Esophagus (tissue), 2 donors: ENCODE data around the gene ARFGAP3. TPM values are rescaled to one million over a fixed set of nuclear protein-coding genes. Genes with fewer than 3 reads are reported as not detected.

Source experiments
- H3K27ac ChIP-seq, 2 donors: one replicate each; pipeline ENCODE4 v1.5.1; 2013; ENCODE audit warnings: low read depth in 2 of 2, mild to moderate bottlenecking in 2 of 2, inconsistent platforms in 1 of 2, low read length in 1 of 2, moderate library complexity in 1 of 2
- H3K27me3 ChIP-seq, 2 donors: one replicate each; pipeline ENCODE4 v1.6.1; 2013; ENCODE audit warnings: low read length in 2 of 2, control low read depth in 1 of 2, mild to moderate bottlenecking in 1 of 2; ENCODE audit not compliant: insufficient read depth in 2 of 2, control insufficient read depth in 1 of 2
- H3K36me3 ChIP-seq, 2 donors: one replicate each; pipeline ENCODE4 v1.6.1; 2013; ENCODE audit warnings: low read length in 1 of 2; ENCODE audit not compliant: control insufficient read depth in 2 of 2, insufficient read depth in 2 of 2
- H3K4me1 ChIP-seq, 2 donors: one replicate each; pipeline ENCODE4 v1.6.1; 2013; ENCODE audit warnings: low read length in 1 of 2; ENCODE audit not compliant: control insufficient read depth in 2 of 2, insufficient read depth in 2 of 2
- H3K4me3 ChIP-seq, 2 donors: one replicate each; pipeline ENCODE4 v1.5.1; 2013; ENCODE audit warnings: low read length in 2 of 2, mild to moderate bottlenecking in 2 of 2, low read depth in 1 of 2, moderate library complexity in 1 of 2
- H3K9me3 ChIP-seq, 2 donors: one replicate each; pipeline ENCODE4 v1.6.1; 2013; ENCODE audit warnings: mild to moderate bottlenecking in 2 of 2, low read depth in 1 of 2, low read length in 1 of 2, moderate library complexity in 1 of 2; ENCODE audit not compliant: control insufficient read depth in 2 of 2, insufficient read depth in 1 of 2
- WGBS, 2 donors: extraction: QIAGEN DNeasy Blood & Tissue Kit; methylation state at CpG; one replicate each; pipeline ENCODE4 v1.1.7; 2013; 5-methylcytosine and 5-hydroxymethylcytosine counted together
- polyA plus RNA-seq, 2 donors: library from polyadenylated mRNA; stranded (reverse); fragments of 200-250 nt; gene quantifications; one replicate each; pipeline ENCODE4 v1.2.3, GENCODE V29; 2013
- donor health status: healthy with polysubstance abuse.
- donor health status: Bipolar disorder and iron deficiency.

The ARFGAP3 gene
- polyA plus RNA-seq, 2 donors: 12.4 to 13.5 TPM

DNA sequence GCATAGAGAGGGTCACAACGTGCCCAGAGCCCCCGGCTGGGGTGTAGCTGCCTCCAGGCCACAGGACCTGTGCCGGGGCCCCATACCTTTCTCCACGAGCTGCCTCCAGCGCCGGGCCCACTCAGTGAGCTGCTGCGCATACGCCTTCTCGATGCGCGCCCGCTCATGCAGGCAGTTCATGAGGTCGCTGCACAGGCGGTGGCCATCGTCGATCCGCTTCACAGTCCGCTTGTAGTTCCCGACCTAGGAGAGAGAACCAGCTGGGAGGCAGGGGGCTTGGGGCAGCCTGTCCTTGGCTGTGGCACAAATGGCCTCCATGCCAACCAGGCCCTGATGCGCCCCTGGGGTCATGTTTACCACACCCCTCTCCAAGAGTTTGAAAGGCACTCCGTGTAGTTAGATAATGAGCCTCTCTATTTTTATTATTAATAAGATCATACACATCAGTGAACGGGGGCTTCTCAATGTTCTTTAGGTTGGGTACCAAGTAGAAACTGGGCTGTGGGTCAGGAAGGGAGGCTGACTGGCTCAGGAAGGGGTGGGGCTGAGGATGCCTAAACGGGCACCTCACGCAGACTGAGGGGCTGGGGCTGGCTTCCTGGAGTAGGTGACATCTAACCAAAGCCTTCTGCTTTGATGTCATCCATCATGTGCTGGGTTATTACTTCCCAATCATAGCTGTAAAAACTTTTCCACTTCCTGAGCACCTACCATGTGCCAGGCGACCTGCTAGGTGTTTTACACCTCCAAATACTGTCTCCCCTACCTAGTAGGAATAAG, 36.5 kb upstream of the ARFGAP3 start:
- Histone ChIP-seq H3K36me3 (peaks cover 0 to 24% of the 10 kb centered on the region in 2 donors), H3K9me3 (no peaks in the 10 kb centered on the region), H3K4me3 (no peak overlapping the region), H3K27ac (no peak overlapping the region), H3K4me1 (peaks cover 0 to 3% of the 10 kb centered on the region in 2 donors), H3K27me3 (no peaks in the 10 kb centered on the region)
- WGBS, 2 donors: 88 to 89% methylated on average over 25 of the region's 25 CpGs

DNA sequence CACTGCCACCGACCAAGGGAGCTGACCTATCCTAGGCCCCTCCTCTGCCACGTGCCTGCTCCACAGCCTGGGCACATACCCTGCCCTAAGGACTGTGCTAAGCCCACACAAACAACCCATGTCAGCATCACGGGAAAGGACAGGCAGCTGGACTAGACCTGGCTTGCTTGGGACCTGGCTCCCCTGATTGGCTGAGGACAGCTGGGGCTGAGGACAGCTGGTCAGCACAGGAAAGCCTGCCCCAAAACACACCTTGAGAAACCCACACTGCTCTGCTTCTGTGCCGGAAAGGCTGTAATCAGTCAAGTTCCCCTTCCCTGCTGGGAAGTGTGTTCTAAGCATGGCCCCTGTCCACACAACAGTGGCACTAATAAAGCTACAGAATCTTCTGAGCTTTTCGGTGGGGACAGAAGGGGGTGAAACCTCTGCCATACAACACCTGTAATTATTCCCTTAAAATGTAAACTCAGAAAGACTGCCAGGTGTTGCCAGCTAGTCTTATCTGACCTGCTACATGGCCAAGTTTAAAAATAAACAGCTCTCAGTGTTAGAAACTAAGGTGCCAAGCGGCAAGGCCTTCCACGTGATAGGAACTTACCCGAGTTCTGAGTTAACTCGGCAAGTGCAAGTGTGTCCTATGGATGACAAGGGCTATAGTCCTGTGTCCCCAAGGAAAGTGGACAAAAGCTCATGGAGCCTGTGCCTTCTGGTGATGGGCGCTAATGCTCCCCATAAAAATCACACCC, 35.7 kb upstream of the ARFGAP3 start:
- Histone ChIP-seq H3K4me1 (peaks cover 5 to 6% of the 10 kb centered on the region in 2 donors), H3K36me3 (peaks cover 0 to 28% of the 10 kb centered on the region in 2 donors), H3K9me3 (no peaks in the 10 kb centered on the region), H3K27me3 (no peaks in the 10 kb centered on the region), H3K4me3 (no peak overlapping the region), H3K27ac (no peak overlapping the region)
- 44 to 78% methylated on average over 10 of the region's 10 CpGs for WGBS, 2 donors

DNA sequence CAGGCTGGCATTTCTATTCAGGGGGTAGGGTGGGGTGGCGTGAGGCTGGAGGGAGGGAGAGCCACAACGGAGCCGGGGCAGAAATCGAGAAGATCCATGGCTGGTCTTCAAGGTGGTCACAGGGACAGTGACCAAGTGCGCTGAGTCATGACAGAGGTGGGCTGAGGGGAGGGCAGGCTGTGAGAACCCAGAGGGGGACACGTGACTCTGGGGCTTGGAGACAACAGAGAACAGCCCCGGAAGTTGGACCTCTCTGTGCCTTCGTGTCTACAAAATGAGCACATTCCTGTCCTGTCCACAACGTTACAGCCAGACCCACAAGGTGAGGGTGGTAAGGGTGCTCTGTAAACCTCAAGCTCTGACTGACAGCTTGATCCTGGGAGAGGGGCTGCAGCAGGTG, 35.1 kb upstream of the ARFGAP3 start:
- H3K27ac ChIP-seq: no peak overlapping the region
- H3K36me3 ChIP-seq: peaks cover 0 to 28% of the 10 kb centered on the region in 2 donors
- H3K4me1 ChIP-seq: peaks cover 5 to 6% of the 10 kb centered on the region in 2 donors
- H3K4me3 ChIP-seq: no peak overlapping the region
- WGBS, 2 donors: 85 to 88% methylated on average over 9 of the region's 9 CpGs
- no peaks in the 10 kb centered on the region for H3K9me3 ChIP-seq
- no peaks in the 10 kb centered on the region for H3K27me3 ChIP-seq

DNA sequence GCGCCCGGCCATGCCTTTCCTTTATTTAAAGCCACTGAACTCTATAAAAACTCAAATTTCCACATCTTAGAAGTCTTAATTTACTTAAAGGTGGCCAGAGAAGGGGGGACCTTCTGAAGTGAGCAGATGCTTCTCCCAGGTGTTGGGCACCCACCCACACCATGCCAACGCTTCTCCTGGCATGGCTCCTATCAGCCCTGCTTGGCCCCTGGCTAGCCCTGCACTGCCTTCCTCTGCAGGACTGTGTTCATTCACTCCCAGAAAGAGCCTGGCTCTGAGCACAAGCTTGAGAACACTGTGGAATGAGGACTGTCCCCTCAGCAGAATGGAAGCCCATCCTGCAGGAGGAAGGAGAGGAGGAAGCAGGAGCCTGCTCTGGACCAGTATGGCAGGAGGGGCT, 34.6 kb upstream of the ARFGAP3 start:
- Histone ChIP-seq H3K27me3 (no peaks in the 10 kb centered on the region), H3K36me3 (peaks cover 0 to 28% of the 10 kb centered on the region in 2 donors), H3K4me1 (peaks cover 5 to 6% of the 10 kb centered on the region in 2 donors), H3K4me3 (no peak overlapping the region), H3K9me3 (no peaks in the 10 kb centered on the region), H3K27ac (no peak overlapping the region)
- 85 to 96% methylated on average over 3 of the region's 3 CpGs for WGBS, 2 donors

DNA sequence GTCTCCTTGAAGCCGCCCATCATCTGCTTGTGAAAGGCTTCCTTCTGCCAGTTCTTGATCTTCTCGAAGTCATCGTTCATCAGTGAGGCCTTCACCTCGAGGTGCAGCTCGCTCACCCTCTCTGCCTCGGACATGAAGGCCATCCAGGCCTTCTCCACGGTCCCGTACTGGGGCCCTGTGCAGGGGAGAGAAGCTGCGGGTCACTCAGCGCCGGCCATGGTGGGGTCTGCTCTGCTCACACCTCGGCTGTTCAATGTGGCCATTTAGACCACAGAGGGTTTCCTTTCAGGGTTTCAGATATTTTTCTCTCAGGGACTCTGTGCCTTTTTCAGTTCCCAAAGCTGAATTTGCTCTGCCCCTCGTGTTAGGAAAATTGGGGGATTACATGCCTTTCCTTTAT, 33.9 kb upstream of the ARFGAP3 start:
- Histone ChIP-seq H3K27me3 (no peaks in the 10 kb centered on the region), H3K9me3 (no peaks in the 10 kb centered on the region), H3K36me3 (peaks cover under 1 to 28% of the 10 kb centered on the region in 2 donors), H3K4me3 (no peak overlapping the region), H3K4me1 (peaks cover 5 to 6% of the 10 kb centered on the region in 2 donors), H3K27ac (no peak overlapping the region)
- WGBS, 2 donors: 86 to 92% methylated on average over 13 of the region's 13 CpGs

DNA sequence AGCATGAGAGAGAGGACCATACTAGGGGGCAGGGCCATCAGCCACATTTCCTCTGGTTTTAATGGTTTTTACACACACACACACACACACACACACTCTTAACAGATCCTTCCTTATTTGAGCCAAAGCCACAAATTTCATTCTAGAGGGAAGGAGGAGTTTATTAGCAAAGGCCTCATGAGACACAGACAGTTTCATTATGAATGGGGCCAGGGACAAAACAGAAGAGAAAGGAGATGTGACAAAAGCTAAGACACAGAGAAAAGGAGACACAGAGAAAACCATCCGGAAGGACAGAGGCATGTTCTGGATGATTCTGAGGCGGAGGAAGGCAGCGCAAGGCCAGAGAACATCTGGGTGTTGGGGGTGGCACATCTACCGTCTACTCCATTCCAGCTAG, 32.2 kb upstream of the ARFGAP3 start:
- Histone ChIP-seq H3K4me3 (no peak overlapping the region), H3K4me1 (peaks cover 3 to 5% of the 10 kb centered on the region in 2 donors), H3K36me3 (peaks cover 3 to 31% of the 10 kb centered on the region in 2 donors), H3K9me3 (no peaks in the 10 kb centered on the region), H3K27ac (peak overlapping the region in 1 of 2 donors; percentile 44), H3K27me3 (no peaks in the 10 kb centered on the region)
- WGBS, 2 donors: 80 to 91% methylated on average over 4 of the region's 4 CpGs

DNA sequence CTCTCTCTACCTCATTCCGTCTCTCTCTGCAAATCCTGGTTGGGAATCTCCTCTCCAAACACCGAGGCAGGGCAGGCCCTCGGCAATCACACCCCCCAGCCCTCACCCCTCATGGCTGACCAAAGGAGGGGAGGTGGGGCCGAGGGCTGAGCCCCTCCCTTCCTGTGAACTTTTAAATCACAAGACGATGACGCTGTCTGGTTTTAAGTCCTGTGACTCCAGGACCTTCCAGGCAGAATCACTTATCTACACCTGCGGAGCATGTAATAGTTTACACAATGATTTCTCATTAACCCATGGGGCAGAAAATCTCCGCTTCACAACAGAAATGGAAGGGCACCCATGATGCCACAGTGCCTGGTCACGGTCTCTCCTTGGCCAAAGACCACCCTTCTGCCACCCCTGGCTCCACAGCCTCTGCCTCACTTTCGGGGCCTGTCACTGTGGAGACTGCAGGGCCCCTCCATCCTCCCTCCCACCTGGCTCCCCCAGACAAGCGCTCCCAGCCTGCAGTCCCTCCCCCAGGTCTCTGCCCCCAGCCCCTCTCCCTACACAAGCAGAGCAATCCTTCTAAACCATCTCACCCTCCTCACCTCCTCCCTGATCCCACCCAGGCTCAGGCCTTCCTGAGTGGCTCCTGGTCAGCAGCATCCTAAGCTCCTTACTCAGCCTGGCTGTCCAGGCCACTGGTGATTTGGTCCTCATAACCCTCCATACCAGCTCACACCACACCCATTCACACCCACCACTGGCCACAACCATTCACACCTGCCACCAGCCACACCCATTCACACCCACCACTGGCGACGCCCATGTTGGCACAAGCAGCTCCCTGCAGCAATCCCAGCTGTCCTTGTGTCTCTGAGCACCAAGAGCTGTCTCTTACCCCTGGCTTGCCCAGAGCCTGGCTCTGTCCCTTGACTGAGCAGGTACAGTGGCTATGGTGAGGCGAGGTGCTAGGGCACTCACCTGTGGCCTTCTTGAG, 30.7 kb upstream of the ARFGAP3 start:
- H3K9me3 ChIP-seq: no peaks in the 10 kb centered on the region
- H3K27me3 ChIP-seq: no peaks in the 10 kb centered on the region
- no peak overlapping the region for H3K27ac ChIP-seq
- H3K4me3 ChIP-seq: no peak overlapping the region
- H3K4me1 ChIP-seq: peaks cover 3 to 5% of the 10 kb centered on the region in 2 donors
- peaks cover 3 to 31% of the 10 kb centered on the region in 2 donors for H3K36me3 ChIP-seq
- 72 to 81% methylated on average over 14 of the region's 14 CpGs for WGBS, 2 donors

DNA sequence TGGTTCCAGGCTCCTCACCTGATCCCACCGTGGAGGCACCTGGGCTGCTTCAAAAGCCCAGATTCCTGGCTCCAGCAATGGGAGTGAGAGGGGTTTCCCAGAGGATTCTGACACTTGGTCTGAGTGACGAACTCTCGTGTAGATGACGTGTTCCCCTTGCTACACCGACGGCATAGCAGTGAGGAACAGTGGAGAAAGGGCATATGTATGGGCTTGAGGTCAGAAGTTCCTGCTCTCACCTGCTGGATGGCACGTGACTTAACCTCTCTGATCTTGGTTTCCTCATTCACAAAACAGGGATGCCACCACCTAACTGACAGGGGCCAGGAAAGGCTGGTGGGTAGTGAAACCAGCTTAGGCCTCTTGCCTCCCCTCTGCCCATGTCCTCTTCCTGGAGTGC, 30.0 kb upstream of the ARFGAP3 start:
- Histone ChIP-seq H3K9me3 (no peaks in the 10 kb centered on the region), H3K4me1 (peaks cover 3 to 12% of the 10 kb centered on the region in 2 donors), H3K27ac (no peak overlapping the region), H3K36me3 (peaks cover 4 to 24% of the 10 kb centered on the region in 2 donors), H3K4me3 (no peak overlapping the region), H3K27me3 (no peaks in the 10 kb centered on the region)
- WGBS, 2 donors: 67 to 85% methylated on average over 7 of the region's 7 CpGs

DNA sequence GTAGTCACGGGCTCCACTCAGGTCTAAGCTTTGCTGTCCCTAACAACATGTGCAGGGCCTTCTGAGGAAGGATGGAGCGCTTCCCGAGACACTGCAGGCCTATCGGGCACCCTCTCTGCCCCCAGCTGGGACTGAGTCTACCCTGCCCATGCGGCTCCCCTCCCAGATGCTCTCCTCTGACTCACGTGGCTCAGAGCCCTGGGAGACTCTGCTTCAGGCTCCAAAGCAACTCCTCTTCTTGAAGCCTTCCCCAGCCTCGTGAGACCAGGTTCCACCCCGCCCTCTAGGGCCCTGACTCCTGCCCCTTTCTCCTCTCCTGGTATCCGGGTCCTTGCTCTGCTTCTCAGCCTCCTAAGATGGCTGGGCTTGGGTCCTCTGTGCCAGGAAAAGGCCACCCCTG, 28.4 kb upstream of the ARFGAP3 start:
- Histone ChIP-seq H3K4me1 (peaks cover 3 to 14% of the 10 kb centered on the region in 2 donors), H3K36me3 (peaks cover 14 to 29% of the 10 kb centered on the region in 2 donors), H3K9me3 (no peaks in the 10 kb centered on the region), H3K27me3 (no peaks in the 10 kb centered on the region), H3K27ac (no peak overlapping the region), H3K4me3 (no peak overlapping the region)
- 72 to 75% methylated on average over 9 of the region's 9 CpGs for WGBS, 2 donors
